Nephron progenitor cell (in vitro differentiated cells): ENCODE results near the gene CTNNA2.

Experiments
- DNase-seq: peaks from one replicate; pipeline ENCODE4 v3.0.0; 2021
- H3K27ac Mint-ChIP-seq: 2 replicates; pipeline ENCODE4 v1.8.0; 2021; ENCODE audit warnings: mild to moderate bottlenecking, moderate library complexity, mixed read lengths
- H3K27me3 Mint-ChIP-seq: 2 replicates; pipeline ENCODE4 v1.8.0; 2021; ENCODE audit warnings: mild to moderate bottlenecking, low read depth, mixed read lengths; ENCODE audit not compliant: poor library complexity
- H3K36me3 Mint-ChIP-seq: 2 replicates; pipeline ENCODE4 v1.8.0; 2021; ENCODE audit warnings: low read depth, mixed read lengths
- H3K4me1 Mint-ChIP-seq: 2 replicates; pipeline ENCODE4 v1.8.0; 2021; ENCODE audit warnings: mixed read lengths
- H3K4me3 Mint-ChIP-seq: 2 replicates; pipeline ENCODE4 v1.8.0; 2021; ENCODE audit warnings: mild to moderate bottlenecking, moderate library complexity, mixed read lengths
- H3K9me3 Mint-ChIP-seq: 2 replicates; pipeline ENCODE4 v1.8.0; 2021; ENCODE audit warnings: mild to moderate bottlenecking, moderate library complexity, mixed read lengths
- CTCF ChIP-seq: fragments of 200-600 bp; sonication (generic); IDR thresholded peaks from 2 replicates; pipeline ENCODE4 v1.5.0; 2021; ENCODE audit warnings: antibody characterized with exemption

The CTNNA2 gene

GRCh38 chr2:79627237-79627636 lies 114.4 kb downstream of the CTNNA2 start:
- TF ChIP-seq CTCF = no peak
- no peaks in the 10 kb centered on the region for H3K27me3 Mint-ChIP-seq
- no peaks in the 10 kb centered on the region for H3K36me3 Mint-ChIP-seq
- DNase-seq = no peak
- no peak overlapping the region for H3K27ac Mint-ChIP-seq
- no peaks in the 10 kb centered on the region for H3K4me1 Mint-ChIP-seq
- H3K9me3 Mint-ChIP-seq = no peaks in the 10 kb centered on the region
- no peak overlapping the region for H3K4me3 Mint-ChIP-seq

GRCh38 chr2:79630060-79630459 lies 117.2 kb downstream of the CTNNA2 start:
- no peak for DNase-seq

GRCh38 chr2:79630972-79631557 lies 118.2 kb downstream of the CTNNA2 start:
- H3K27ac Mint-ChIP-seq = no peak overlapping the region
- peaks cover 6% of the 10 kb centered on the region for H3K9me3 Mint-ChIP-seq

More at GRCh38 chr2:79630060-79630459, 117.2 kb downstream of the CTNNA2 start:
- Mint-ChIP-seq H3K4me1 (no peaks in the 10 kb centered on the region), H3K4me3 (no peak overlapping the region), H3K9me3 (peaks cover 6% of the 10 kb centered on the region), H3K27ac (no peak overlapping the region), H3K27me3 (no peaks in the 10 kb centered on the region), H3K36me3 (peaks cover 7% of the 10 kb centered on the region)
- no peak for TF ChIP-seq CTCF

GRCh38 chr2:79638410-79638809 lies 125.6 kb downstream of the CTNNA2 start:
- Mint-ChIP-seq H3K4me3 (no peak overlapping the region), H3K27me3 (no peaks in the 10 kb centered on the region), H3K9me3 (peaks cover 6% of the 10 kb centered on the region), H3K4me1 (peaks cover 9% of the 10 kb centered on the region), H3K27ac (no peak overlapping the region), H3K36me3 (peaks cover 7% of the 10 kb centered on the region)
- DNase-seq = no peak
- no peak for TF ChIP-seq CTCF

More at GRCh38 chr2:79630972-79631557, 118.2 kb downstream of the CTNNA2 start:
- DNase-seq = no peak
- no peak for TF ChIP-seq CTCF
- Mint-ChIP-seq H3K27me3 (no peaks in the 10 kb centered on the region), H3K4me1 (no peaks in the 10 kb centered on the region), H3K36me3 (peaks cover 7% of the 10 kb centered on the region), H3K4me3 (no peak overlapping the region)

GRCh38 chr2:79638954-79639353 lies 126.1 kb downstream of the CTNNA2 start:
- H3K36me3 Mint-ChIP-seq = peaks cover 7% of the 10 kb centered on the region
- no peak overlapping the region for H3K27ac Mint-ChIP-seq
- peaks cover 6% of the 10 kb centered on the region for H3K9me3 Mint-ChIP-seq
- no peaks in the 10 kb centered on the region for H3K27me3 Mint-ChIP-seq
- H3K4me3 Mint-ChIP-seq = no peak overlapping the region
- DNase-seq = no peak
- TF ChIP-seq CTCF = no peak
- H3K4me1 Mint-ChIP-seq = peaks cover 9% of the 10 kb centered on the region

- no peak for DNase-seq
- Mint-ChIP-seq H3K4me3 (no peak overlapping the region), H3K27me3 (no peaks in the 10 kb centered on the region), H3K9me3 (no peaks in the 10 kb centered on the region), H3K4me1 (peaks cover 9% of the 10 kb centered on the region), H3K27ac (peak overlapping the region; percentile 47), H3K36me3 (peaks cover under 1% of the 10 kb centered on the region)
- TF ChIP-seq CTCF = no peak
These were observed 127.2 kb downstream of the CTNNA2 start for GRCh38 chr2:79640001-79640400.
